PC-9 (cell line): ENCODE measurements around the gene DHFR2.

Experiments
- EZH2 ChIP-seq: fragments of 200-600 bp; sonication (generic); IDR thresholded peaks from 2 replicates; pipeline ENCODE4 v1.8.0; 2017; ENCODE audit warnings: antibody characterized with exemption, low read depth
- TF ChIP-seq, protein P1 (sequence below): fragments of 200-600 bp; sonication (generic); conservative IDR thresholded peaks from 2 replicates; pipeline ENCODE4 v1.6.1; 2017; ENCODE audit warnings: mixed run types, antibody characterized with exemption, mild to moderate bottlenecking, moderate library complexity

DNA sequence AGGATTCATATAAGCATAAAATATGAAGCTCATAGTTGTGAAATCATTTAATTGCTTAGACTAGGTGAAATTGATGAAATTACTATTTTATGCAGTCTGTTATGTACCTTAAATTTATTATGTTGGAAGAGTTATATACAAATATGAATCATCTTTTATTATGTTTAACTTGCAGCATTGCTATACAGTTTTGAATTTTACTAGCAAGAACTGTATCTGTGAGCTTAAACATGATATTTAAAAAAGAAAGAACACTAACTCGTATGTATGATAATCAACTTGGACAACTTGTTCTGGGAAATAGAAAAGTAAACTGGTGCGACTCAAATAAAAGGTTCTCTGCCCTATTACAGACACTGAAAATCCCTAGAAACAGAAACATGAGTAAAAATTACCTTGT lies 36.1 kb downstream of the DHFR2 start:
- TF ChIP-seq, protein P1, sequence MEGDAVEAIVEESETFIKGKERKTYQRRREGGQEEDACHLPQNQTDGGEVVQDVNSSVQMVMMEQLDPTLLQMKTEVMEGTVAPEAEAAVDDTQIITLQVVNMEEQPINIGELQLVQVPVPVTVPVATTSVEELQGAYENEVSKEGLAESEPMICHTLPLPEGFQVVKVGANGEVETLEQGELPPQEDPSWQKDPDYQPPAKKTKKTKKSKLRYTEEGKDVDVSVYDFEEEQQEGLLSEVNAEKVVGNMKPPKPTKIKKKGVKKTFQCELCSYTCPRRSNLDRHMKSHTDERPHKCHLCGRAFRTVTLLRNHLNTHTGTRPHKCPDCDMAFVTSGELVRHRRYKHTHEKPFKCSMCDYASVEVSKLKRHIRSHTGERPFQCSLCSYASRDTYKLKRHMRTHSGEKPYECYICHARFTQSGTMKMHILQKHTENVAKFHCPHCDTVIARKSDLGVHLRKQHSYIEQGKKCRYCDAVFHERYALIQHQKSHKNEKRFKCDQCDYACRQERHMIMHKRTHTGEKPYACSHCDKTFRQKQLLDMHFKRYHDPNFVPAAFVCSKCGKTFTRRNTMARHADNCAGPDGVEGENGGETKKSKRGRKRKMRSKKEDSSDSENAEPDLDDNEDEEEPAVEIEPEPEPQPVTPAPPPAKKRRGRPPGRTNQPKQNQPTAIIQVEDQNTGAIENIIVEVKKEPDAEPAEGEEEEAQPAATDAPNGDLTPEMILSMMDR = no peak
- TF ChIP-seq EZH2 = no peak
